HG03571 (cell line): ENCODE measurements around the gene HSD3B7.

Source experiments
- ATAC-seq: cut with Tn5 transposase; IDR thresholded peaks from one replicate; pipeline ENCODE4 v1.9.1; 2021; ENCODE audit not compliant: unreplicated experiment

HSD3B7 gene

DNA sequence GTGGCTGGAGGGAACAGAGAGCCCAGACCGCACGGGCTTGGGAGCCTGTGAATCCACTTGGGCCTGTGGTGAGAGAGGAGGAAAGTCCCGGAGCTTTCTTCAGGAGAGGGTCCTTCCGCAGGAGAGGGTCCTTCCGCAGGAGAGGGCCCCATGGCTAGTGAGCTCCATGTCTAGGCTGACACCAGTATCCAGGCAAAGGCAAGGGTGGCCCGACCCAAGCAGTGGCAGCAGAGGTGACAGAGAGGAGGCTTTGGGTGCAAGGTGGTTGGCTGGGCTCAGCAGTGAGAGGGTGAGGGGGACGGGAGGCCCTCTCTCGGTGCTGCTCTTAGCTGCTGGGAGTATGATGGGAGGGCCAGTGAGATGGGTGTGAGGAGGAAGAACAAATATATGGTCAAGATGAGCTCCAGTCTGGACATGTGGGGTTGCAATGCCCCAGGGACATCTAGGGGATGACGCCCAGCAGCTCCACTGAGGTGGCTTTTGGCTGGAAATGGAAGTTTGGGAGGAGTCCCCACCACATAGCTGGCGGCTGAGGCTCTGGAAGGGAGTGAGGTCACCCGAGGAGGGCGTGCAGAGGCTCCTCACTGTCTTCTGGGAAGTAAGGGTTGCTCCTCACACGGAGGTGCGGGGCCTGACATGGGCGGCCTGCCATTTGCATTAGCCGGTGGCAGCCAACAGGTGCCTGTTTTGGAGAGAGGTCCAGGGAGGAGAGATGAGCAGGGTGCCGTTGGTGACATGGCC, 2.3 kb upstream of the HSD3B7 start:
- ATAC-seq = no peak

- no peak for ATAC-seq
These were observed 1.6 kb upstream of the HSD3B7 start for GRCh38 chr16:30983289-30983889.

GRCh38 chr16:30983898-30984610, 953 bp upstream of the HSD3B7 start:
- ATAC-seq = no peak

DNA sequence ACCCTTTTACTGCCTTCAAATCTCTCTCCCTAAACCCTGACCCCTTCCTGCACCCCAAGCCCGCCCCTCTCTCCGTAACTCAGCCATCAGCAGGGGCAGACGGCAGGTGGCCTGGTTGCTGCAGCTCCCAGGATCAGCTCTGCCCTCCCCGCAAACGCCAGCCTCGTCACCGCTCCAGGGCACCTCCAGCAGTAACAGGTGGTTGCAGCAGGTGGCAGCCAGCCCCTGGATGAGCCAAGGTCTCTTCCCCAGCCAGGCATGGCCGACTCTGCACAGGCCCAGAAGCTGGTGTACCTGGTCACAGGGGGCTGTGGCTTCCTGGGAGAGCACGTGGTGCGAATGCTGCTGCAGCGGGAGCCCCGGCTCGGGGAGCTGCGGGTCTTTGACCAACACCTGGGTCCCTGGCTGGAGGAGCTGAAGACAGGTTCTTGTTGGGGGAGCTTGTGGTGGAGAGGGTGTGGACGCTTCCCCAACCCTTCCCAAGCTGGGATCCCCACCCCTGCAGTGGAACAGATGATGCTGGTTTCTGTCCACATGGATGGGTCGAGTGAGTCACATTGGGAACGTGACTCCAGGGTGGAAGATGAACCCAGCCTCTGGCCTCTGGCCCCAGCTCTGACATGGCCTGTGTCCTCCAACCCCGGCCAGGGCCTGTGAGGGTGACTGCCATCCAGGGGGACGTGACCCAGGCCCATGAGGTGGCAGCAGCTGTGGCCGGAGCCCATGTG, 558 bp downstream of the HSD3B7 start:
- no peak for ATAC-seq

GRCh38 chr16:30986129-30986991, 1.4 kb downstream of the HSD3B7 start:
- ATAC-seq = no peak

- no peak for ATAC-seq
These were observed 2.7 kb downstream of the HSD3B7 start for GRCh38 chr16:30987581-30988190.

- no peak for ATAC-seq
These were observed 4.6 kb downstream of the HSD3B7 start for GRCh38 chr16:30989469-30990047.

DNA sequence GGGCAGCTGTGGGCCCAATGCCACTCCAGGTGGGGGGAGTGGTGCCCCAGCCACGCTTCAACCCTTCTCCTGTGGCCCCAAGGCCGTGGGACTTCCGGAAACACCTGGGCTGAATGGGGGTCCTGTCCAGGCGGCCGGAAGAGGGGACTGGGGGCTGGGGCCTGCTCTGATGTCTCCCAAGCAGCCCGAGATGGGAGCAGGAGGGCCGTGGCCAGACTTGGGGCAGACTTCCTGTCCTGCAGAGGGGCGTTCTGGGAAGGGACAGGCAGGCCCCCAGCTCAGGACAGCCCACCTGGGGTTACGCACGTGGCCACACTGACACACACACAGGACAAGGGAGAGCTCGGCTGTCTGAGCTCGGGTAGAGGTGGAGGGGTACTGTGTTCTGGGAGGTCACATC, 5.1 kb downstream of the HSD3B7 start:
- no peak for ATAC-seq

DNA sequence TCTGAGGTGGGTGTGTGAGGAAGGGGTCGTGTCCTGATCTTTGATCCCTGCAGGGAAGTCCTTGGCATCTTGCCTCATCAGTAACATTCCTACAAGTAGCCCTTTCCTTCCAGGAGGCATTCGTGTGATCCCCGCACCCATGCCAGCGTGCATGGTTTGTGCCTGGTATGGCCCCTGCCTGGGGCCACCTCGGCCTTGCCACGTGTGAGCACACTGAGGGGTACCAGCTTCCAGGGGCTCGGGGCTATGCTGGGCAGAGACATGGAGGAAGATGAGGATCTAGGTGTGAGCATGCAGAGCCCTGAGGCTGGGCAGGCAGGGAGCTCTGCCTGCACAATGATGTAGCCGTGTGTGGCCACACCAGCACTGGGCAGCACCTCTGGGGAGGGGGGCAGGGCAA, 6.0 kb downstream of the HSD3B7 start:
- no peak for ATAC-seq

GRCh38 chr16:30992276-30992780, 7.3 kb downstream of the HSD3B7 start:
- ATAC-seq = no peak

DNA sequence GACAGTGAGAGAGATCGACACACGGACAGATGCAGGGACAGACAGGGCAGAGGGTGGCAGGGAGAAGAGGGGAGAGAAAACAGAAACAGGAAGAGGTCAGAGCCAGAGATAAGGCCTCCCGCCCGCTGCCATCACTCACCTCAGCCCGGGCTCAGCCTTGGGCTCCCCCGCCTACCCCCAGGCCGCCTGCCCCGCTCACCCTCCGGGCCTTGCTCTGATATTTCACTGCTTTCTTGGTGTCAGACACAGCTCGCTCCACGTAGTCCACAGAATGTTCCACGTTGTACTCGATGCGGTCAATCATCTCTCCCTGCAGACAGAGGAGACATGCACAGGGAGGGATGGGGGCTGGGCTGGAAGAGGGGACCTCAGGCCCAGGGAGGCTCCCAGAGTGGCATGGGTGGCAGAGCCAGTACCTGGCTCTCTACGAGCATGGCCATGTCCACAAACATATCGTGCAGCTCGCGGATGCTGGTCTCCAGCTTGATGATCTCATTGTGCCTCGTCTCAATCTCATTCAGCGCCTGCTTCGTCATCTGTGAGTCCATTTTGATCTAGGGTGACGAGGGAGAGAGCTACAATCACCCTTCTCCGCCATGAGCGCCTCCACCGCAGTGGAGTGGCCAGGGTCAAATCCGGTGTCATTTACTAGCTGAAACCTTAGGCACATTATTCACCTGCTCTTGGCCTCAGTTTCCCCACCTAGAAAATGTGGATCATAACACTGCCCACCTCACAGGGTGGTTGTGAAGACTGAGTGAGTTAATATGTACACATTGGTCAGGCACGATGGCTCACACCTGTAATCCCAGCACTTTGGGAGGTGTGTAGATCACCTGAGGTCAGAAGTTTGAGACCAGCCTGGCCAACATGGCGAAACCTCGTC, 8.2 kb downstream of the HSD3B7 start:
- no peak for ATAC-seq

DNA sequence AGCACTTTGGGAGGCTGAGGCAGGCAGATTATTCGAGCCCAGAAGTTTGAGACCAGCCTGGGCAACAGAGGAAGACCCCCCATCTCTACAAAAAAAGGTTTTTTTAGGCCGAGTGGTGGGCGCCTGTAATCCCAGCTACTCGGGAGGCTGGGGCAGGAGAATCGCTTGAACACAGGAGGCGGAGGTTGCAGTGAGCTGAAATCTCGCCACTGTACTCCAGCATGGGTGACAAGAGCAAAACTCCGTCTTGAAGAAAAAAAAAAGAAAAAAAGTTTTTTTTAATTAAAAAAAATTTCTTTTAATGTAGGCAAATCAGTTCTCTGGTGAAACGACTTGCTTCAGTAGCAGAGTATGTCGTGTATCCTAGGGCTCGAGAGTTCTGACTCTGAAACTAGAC, 10.9 kb downstream of the HSD3B7 start:
- no peak for ATAC-seq

DNA sequence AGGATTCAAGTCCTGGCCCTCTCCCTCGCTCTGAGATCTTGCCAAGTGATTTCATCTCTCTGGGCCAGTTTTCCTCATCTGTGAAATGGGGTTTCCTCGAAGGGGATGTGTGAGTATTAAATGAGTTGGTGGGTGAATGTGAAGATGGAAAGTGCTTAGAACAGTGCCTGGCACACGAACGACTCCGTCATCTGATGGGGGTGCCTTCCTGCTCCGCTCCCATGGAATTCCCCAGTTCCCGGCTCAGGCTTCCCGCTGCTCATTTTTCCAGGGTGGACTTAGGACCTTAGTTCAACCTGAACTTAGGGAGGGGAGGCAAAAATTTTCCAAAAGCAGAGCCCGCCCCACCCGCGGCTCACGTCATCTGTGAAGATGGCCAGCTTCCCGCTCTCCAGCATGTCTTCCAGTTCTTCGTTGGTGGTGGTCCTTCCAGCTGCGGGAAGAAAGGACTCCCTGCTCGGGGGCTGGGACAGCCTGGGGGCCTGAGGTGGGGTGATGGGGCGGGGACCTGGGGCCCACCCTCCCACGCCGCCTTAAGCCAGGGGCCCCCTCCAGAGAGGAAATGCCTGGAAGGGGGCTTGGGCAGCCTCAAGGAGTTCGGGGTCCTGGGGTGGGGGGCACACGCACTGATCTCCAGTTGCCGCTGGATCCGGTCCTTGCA, 11.4 kb downstream of the HSD3B7 start:
- ATAC-seq = no peak

DNA sequence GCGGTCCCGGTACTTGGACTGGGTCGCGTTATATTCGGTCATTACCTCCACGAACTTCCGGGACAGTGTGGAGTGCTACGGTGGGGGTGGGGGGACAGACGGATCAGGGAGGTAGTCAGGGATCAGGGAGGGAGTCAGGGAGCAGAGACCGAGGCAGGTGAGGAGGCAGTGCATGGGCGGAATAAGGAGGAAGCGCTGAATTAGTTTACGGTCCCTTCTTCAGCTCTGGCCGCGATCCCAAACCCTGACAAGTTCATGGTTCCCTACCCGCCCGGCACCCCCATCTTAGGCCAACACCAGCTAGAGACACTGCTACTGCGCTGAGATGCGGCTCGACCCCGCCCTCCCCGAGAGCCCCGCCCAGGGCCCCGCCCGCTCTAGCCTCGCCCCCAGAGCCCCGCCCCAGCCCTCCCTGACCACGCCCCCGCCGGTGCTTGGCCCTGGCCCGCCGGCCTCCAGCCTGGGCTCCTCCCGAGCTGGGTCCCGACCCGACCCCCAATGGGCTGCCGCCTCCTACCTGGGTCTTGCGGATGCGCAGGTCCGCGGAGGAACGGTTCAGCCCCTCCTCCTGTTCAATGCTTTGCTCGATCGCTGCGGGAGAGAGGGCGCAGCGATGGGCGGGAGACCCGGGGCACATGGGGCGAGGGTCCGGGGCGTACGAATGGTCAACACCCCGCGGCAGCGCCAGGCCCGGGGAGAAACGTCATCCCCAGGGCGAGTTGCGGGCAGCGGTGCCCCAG, 12.1 kb downstream of the HSD3B7 start:
- peak; percentile 74 for ATAC-seq

DNA sequence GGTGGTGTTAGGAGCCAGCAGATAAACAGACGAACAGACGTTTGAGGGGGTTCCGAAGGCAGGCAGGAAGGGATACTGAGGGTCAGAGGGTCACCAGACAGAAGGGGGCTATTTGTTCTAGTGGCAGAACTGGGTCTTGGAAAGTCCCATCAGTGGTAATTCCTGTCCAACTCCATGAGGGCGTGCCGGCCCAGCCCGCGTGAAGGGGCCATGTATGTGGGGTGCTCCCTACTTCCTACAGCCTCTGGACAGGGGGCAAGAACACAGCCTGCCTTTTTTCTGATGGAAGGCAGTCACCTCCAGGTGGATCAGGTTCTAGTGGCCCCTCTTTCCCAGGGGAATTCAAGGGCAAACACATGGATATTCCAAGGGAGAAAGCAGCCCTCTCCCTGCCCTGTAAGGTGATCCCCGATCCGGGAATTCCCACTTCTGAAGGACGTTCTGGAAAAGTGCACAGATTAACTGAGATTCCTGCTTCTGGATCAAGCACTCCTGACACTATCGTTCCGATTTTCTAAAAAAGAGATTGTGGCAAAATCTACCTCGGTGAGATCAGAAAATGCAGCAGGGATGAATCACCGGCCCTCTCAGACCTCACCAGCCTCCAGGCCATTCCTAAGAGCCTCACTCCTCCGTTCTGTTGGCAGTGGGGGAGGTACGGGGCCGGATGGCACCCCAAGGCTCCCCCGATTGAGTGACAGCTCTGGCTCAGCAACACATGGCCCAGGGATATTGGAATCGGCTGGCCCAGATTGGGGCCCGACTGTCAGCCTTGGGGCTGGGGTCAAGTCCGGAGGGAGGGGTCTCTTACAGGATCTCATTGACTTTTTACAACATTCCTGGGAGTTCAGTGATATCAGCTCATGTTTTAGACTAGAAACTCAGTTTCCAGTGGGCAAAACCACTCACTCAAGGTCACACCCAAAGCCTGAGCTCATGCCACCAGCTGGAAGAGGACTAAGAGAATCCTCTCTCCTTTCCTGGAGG, 13.0 kb downstream of the HSD3B7 start:
- no peak for ATAC-seq
